Liver (tissue), 3 donors: ENCODE measurements around the gene FBXO24.

Experiments used
- FOXA1 ChIP-seq: IDR thresholded peaks from 2 replicates; pipeline ENCODE4 v1.6.1; 2016; ENCODE audit warnings: antibody characterized with exemption
- GABPA ChIP-seq, 2 donors: IDR thresholded peaks in 1 of 2; conservative IDR thresholded peaks in 1 of 2; 2 replicates each; pipeline ENCODE4 v1.6.1; 2016; ENCODE audit warnings: antibody characterized with exemption in 2 of 2, mild to moderate bottlenecking in 1 of 2, moderate library complexity in 1 of 2
- HNF4A ChIP-seq, 2 donors: conservative IDR thresholded peaks; 2 replicates each; pipeline ENCODE4 v1.6.1; 2016; ENCODE audit warnings: antibody characterized with exemption in 2 of 2, mild to moderate bottlenecking in 2 of 2
- HNF4G ChIP-seq: IDR thresholded peaks from 2 replicates; pipeline ENCODE4 v1.6.1; 2016; ENCODE audit warnings: antibody characterized with exemption
- JUND ChIP-seq, 2 donors: IDR thresholded peaks; 2 replicates each; pipeline ENCODE4 v1.6.1; 2016; ENCODE audit warnings: antibody characterized with exemption in 2 of 2
- RAD21 ChIP-seq, 2 donors: IDR thresholded peaks; 2 replicates each; pipeline ENCODE4 v1.6.1; 2016; ENCODE audit warnings: antibody characterized with exemption in 2 of 2, mild to moderate bottlenecking in 2 of 2
- SP1 ChIP-seq: IDR thresholded peaks from 2 replicates; pipeline ENCODE4 v1.6.1; 2018; ENCODE audit warnings: antibody characterized with exemption, mild to moderate bottlenecking
- TAF1 ChIP-seq: conservative IDR thresholded peaks from 2 replicates; pipeline ENCODE4 v1.6.1; 2016; ENCODE audit warnings: antibody characterized with exemption, mild to moderate bottlenecking
- YY1 ChIP-seq: IDR thresholded peaks from 2 replicates; pipeline ENCODE4 v1.6.1; 2016; ENCODE audit warnings: antibody characterized with exemption, mild to moderate bottlenecking
- TF ChIP-seq, protein P1 (sequence below): fragments of 150-350 bp; IDR thresholded peaks from 2 replicates; pipeline ENCODE4 v1.5.1; 2017; ENCODE audit warnings: improper control_type of control experiment, low read depth, low read length; ENCODE audit not compliant: missing input control
- TF ChIP-seq, protein P2 (sequence below): IDR thresholded peaks from 2 replicates; pipeline ENCODE4 v1.6.1; 2016; ENCODE audit warnings: antibody characterized with exemption, mild to moderate bottlenecking
- TF ChIP-seq, protein P3 (sequence below): IDR thresholded peaks from 2 replicates; pipeline ENCODE4 v1.6.1; 2016; ENCODE audit warnings: antibody characterized with exemption
- TF ChIP-seq, protein P4 (sequence below): IDR thresholded peaks from 2 replicates; pipeline ENCODE4 v1.6.1; 2016; ENCODE audit warnings: antibody characterized with exemption
- TF ChIP-seq, protein P5 (sequence below): IDR thresholded peaks from 2 replicates; pipeline ENCODE4 v1.6.1; 2016; ENCODE audit warnings: antibody characterized with exemption
- donor health status: healthy.
- donor health status: healthy.

DNA sequence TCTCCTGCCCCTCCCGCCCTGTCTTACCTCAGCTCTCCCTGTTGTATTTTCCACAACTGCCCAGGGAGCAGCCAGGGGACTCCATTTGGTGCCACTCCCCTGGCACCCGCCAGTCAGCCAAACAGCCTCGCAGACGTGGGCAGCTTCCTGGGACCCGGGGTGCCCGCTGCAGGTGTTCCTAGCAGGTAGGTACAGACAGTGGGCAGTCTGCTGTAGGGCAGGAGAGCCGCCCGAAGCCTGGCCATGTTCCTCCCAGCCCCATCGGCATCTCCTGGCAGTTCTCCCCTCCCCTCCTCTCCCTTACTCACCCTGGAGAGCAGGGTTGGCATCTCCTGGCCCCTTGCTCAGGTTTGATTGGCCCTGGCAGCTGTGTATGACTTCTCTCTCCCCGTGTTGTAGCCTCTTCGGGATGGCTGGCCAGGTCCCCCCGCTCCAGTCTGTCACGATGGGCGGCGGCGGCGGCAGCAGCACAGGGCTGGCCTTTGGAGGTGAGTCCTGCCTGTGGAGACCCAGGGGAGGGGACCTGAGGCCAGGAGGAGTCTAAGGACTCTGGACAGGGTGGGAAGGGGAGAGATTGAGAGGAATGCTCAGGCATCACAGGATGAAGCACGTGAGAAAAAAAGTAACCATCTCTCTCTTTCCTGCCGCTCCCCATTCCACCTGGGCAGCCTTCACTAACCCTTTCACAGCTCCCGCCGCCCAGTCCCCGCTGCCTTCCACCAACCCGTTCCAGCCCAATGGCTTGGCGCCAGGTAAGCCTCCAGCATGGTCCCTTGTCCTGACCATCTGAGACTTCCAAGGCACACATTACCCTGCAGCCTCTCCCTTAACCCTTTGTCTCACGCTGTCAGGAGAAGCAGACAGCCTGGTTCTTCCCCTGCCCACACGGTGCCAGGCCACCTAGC lies 23.7 kb upstream of the FBXO24 start:
- TF ChIP-seq, protein P1, sequence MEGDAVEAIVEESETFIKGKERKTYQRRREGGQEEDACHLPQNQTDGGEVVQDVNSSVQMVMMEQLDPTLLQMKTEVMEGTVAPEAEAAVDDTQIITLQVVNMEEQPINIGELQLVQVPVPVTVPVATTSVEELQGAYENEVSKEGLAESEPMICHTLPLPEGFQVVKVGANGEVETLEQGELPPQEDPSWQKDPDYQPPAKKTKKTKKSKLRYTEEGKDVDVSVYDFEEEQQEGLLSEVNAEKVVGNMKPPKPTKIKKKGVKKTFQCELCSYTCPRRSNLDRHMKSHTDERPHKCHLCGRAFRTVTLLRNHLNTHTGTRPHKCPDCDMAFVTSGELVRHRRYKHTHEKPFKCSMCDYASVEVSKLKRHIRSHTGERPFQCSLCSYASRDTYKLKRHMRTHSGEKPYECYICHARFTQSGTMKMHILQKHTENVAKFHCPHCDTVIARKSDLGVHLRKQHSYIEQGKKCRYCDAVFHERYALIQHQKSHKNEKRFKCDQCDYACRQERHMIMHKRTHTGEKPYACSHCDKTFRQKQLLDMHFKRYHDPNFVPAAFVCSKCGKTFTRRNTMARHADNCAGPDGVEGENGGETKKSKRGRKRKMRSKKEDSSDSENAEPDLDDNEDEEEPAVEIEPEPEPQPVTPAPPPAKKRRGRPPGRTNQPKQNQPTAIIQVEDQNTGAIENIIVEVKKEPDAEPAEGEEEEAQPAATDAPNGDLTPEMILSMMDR, result no peak
- TF ChIP-seq SP1, result no peak
- no peak for TF ChIP-seq HNF4G
- TF ChIP-seq TAF1, result no peak
- no peak for TF ChIP-seq HNF4A (conservative IDR thresholded peaks at IDR 0.05)
- no peak for TF ChIP-seq YY1
- TF ChIP-seq, protein P2, sequence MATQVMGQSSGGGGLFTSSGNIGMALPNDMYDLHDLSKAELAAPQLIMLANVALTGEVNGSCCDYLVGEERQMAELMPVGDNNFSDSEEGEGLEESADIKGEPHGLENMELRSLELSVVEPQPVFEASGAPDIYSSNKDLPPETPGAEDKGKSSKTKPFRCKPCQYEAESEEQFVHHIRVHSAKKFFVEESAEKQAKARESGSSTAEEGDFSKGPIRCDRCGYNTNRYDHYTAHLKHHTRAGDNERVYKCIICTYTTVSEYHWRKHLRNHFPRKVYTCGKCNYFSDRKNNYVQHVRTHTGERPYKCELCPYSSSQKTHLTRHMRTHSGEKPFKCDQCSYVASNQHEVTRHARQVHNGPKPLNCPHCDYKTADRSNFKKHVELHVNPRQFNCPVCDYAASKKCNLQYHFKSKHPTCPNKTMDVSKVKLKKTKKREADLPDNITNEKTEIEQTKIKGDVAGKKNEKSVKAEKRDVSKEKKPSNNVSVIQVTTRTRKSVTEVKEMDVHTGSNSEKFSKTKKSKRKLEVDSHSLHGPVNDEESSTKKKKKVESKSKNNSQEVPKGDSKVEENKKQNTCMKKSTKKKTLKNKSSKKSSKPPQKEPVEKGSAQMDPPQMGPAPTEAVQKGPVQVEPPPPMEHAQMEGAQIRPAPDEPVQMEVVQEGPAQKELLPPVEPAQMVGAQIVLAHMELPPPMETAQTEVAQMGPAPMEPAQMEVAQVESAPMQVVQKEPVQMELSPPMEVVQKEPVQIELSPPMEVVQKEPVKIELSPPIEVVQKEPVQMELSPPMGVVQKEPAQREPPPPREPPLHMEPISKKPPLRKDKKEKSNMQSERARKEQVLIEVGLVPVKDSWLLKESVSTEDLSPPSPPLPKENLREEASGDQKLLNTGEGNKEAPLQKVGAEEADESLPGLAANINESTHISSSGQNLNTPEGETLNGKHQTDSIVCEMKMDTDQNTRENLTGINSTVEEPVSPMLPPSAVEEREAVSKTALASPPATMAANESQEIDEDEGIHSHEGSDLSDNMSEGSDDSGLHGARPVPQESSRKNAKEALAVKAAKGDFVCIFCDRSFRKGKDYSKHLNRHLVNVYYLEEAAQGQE, result no peak
- TF ChIP-seq FOXA1, result no peak
- TF ChIP-seq GABPA (IDR thresholded peaks at IDR 0.05 in 1 of 2, conservative IDR thresholded peaks at IDR 0.05 in 1 of 2), result no peak
- no peak for TF ChIP-seq RAD21 (IDR thresholded peaks at IDR 0.05)
- TF ChIP-seq, protein P3, sequence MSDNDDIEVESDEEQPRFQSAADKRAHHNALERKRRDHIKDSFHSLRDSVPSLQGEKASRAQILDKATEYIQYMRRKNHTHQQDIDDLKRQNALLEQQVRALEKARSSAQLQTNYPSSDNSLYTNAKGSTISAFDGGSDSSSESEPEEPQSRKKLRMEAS, result no peak
- TF ChIP-seq, protein P4, sequence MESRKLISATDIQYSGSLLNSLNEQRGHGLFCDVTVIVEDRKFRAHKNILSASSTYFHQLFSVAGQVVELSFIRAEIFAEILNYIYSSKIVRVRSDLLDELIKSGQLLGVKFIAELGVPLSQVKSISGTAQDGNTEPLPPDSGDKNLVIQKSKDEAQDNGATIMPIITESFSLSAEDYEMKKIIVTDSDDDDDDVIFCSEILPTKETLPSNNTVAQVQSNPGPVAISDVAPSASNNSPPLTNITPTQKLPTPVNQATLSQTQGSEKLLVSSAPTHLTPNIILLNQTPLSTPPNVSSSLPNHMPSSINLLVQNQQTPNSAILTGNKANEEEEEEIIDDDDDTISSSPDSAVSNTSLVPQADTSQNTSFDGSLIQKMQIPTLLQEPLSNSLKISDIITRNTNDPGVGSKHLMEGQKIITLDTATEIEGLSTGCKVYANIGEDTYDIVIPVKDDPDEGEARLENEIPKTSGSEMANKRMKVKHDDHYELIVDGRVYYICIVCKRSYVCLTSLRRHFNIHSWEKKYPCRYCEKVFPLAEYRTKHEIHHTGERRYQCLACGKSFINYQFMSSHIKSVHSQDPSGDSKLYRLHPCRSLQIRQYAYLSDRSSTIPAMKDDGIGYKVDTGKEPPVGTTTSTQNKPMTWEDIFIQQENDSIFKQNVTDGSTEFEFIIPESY, result no peak
- no peak for TF ChIP-seq JUND (IDR thresholded peaks at IDR 0.05)
- TF ChIP-seq, protein P5, sequence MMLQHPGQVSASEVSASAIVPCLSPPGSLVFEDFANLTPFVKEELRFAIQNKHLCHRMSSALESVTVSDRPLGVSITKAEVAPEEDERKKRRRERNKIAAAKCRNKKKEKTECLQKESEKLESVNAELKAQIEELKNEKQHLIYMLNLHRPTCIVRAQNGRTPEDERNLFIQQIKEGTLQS, result no peak
